Stromal cell of bone marrow (primary cell): ENCODE results near the gene PNPLA4.

Experiments used
- DNase-seq: peaks from one replicate; pipeline ENCODE4 v3.0.0-alpha.2; 2012; ENCODE audit warnings: low read depth

PNPLA4 gene

GRCh38 chrX:7852166-7852565, 75.0 kb downstream of the PNPLA4 start:
- no peak for DNase-seq
